WTC11 (cell line): ENCODE data around the gene XPO6.

Source experiments
- CTCF ChIP-seq: fragments of 200-600 bp; IDR thresholded peaks from 2 replicates; pipeline ENCODE4 v1.8.0; 2022; ENCODE audit warnings: antibody characterized with exemption
- E2F4 ChIP-seq: sonication (generic); formaldehyde crosslinking; IDR thresholded peaks from 2 replicates; pipeline ENCODE4 v1.8.1; 2022; ENCODE audit warnings: low read depth, mild to moderate bottlenecking, moderate library complexity, missing genetic modification reagents, borderline replicate concordance
- IRF2 ChIP-seq: sonication (generic); formaldehyde crosslinking; IDR thresholded peaks from 2 replicates; pipeline ENCODE4 v1.8.0; 2022; ENCODE audit warnings: low read depth, missing genetic modification reagents, borderline replicate concordance
- NFE2L1 ChIP-seq: sonication (generic); formaldehyde crosslinking; IDR thresholded peaks from 2 replicates; pipeline ENCODE4 v1.8.1; 2023; ENCODE audit warnings: missing genetic modification reagents
- ZNF121 ChIP-seq: sonication (generic); formaldehyde crosslinking; IDR thresholded peaks from 2 replicates; pipeline ENCODE4 v1.8.0; 2023; ENCODE audit warnings: missing genetic modification reagents

DNA sequence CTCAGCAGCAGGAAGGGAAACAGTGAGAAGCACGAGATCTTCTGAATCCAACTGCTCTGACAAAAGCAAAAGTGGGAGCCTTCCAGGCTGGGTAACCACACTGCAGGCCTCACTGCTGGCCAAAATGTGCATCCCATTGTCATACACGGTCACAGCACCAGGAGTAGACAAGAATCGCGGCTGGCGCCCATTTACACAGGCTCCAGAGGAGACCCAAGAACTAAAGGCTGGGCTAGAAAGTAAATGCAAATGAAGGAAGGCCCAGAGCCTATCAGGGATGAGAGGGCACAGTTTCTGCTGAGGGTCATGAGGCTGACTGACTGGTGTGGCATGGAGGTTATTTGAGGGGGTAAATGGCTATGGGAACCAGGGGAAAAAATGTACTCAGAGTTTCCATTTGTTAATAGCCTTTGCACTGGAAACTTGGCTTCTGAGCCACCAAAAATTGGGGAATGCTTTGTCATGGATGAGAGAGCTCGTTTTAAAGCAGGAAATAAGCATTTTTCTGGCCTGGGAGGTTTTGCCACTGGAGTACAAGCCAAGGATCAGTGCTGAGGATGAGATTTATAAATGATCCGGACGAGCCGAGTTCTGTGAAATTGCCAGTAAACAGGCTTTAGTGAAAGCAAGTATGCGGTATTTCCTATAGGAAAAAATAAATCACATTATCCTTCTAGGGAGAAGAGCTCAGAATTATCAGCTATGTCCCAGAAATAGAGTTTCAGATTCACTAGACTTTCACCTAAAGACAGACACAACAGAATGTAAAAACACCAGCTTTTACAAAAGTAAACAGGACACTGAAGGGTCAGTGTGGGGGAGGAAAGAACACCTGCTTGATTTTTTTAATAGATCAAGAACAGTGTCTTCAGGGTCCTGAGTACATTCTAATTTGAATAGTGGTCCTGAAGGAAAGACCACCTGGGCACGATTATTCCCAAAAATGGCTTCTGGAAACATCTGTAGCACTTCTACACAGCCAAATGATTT, 81.4 kb downstream of the XPO6 start:
- TF ChIP-seq NFE2L1 (CRISPR knock-in tag) (no peak), CTCF (no peak), IRF2 (CRISPR knock-in tag) (no peak), E2F4 (CRISPR knock-in tag) (no peak), ZNF121 (CRISPR knock-in tag) (no peak)
